IPS DF 4.7 (cell line): ENCODE measurements around the gene GRK4.
"Not testable (repeated sequence)": the region's sequence is repeated elsewhere in the genome, so short reads cannot be mapped to it uniquely, and the experiment has no call there.

ENCODE experiments used
- DNase-seq: peaks from one replicate; pipeline ENCODE4 v3.0.0-alpha.2; 2013; ENCODE audit warnings: low spot score; ENCODE audit errors: extremely low read depth

Gene GRK4

DNA sequence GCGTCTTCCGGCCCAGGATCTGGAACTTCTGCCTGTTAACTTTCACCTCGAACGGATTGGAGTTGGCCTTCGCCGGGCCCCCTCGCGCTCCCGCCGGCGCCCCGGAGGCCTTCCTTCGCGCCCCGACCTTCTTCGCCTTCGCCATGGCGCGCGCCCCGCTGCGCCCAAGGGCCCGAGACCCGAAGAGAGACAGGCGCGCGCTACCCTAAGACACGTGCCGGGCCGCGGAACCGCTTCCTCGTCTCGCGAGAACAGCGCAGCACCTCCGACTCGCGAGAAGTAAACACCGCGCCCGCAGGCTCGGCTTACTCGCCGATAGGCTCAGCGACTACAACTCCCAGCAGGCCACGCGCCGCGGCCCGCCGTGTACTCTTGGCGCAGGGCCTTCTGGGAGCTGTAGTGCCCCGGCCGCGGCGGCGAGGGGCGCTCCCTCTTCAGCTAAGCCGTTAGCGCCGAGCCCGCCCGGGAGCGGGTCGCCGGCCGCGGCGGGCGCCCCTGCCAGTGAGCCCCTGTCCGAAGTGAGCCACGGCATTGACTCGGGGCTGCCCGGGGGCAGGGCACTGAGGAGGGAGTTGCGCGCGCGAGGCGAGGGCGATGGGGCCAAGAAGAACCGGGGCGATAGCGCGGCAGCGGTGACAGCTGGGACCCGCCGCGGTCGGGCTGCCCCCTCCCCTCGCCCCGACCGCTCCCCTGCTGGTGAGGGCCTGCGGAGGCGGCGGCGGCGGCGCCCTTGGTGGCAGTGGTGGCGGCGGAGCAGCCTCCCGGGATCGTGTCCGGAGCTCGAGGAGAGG, at the start of gene GRK4, which contains the start of gene NOP14:
Gene GRK4 (plus strand): TSS at position 397 of the 791 bp plus-strand sequence. CDS start 500 bp downstream, outside the sequence.
Gene NOP14 (minus strand): TSS at position 232 of the 791 bp plus-strand sequence. CDS start 87 bp downstream, at position 145.
- DNase-seq = peak; percentile 85

DNA sequence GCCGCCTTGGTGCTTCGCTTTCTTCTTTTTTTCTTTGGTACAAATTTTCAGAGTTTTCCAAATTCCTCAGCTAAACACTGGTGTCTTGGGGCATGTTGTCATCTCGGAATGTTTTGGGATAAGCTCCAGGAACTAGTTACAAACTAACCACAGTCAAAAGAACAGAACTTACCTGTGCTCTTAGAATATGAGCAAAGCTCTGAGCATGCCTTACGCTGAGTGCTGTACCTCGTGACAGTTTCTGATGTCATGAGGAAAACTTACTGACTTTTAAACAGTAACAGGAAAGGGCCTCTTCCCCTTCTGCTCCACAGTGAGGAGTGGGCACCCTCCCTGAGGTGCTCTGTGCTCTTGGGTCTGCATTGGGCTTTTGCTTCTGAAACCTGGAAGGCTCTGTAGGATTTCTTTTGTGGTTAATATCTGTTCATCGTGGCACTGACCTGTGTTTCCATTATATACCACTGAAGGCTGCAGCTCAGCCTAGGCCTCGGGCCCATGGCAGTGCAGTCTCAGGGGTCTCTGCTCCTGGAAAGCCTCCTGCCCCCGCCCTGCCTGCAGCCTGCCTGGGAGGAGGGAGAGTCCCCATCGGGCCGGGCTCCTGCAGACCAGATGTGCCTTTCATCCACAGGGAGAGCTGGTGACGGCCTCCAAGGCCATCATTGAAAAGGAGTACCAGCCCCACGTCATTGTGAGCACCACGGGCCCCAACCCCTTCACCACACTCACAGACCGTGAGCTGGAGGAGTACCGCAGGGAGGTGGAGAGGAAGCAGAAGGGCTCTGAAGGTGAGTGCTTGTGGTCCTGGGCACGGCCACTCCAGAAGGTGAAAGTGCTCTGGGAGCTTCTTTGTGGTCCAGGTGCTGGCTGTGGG, 48.9 kb upstream of the GRK4 start:
- no peak for DNase-seq

DNA sequence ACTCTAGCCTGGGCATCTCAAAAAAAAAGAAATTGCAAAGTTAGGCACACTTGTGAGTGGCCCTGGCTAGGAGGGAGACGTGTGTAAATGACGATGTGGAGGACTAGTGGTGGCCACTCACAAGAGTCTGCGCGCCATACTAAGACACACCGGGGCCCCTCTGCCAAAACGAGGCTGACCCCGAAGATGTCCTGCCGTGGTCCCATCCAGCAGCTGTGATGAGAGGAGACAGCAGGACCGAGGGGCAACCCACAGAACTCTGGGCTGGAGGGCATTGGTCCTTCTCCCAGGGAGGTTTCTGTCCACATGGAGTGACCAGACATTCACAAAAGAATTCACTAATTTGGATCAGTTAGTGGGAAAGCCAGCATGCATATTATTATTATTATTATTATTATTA, 47.6 kb upstream of the GRK4 start:
- no peak for DNase-seq

DNA sequence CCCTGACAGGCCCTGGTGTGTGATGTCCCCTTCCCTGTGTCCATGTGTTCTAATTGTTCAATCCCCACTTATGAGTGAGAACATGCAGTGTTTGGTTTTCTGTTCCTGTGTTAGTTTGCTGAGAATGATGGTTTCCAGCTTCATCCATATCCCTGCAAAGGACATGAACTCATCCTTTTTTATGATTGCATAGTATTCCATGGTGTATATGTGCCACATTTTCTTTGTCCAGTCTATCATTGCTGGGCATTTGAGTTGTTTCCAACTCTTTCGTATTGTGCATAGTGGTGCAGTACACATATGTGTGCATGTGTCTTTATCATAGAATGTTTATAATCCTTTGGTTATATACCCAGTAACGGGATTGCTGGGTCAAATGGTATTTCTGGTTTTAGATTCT, 46.7 kb upstream of the GRK4 start:
- DNase-seq = not testable (repeated sequence)

GRCh38 chr4:2918300-2918699, 45.1 kb upstream of the GRK4 start:
- not testable (repeated sequence) for DNase-seq

DNA sequence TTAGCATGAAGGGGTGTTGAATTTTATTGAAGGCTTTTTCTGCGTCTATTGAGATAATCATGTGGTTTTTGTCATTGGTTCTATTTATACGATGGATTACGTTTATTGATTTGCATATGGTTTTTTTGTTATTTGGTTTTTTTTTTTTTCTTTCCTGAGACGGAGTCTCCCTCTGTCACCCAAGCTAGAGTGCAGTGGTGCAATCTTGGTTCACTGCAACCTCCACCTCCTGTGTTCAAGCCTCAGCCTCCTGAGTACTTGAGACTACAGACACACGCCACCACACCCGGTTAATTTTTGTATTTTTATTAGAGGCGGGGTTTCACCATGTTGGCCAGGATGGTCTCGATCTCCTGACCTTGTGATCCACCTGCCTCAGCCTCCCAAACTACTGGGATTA, 44.7 kb upstream of the GRK4 start:
- DNase-seq = not testable (repeated sequence)

GRCh38 chr4:2922453-2923101, 40.8 kb upstream of the GRK4 start:
- DNase-seq = peak; percentile 28

- DNase-seq = no peak
Observed at GRCh38 chr4:2923141-2923551, 40.2 kb upstream of the GRK4 start.

GRCh38 chr4:2923668-2924173, 39.6 kb upstream of the GRK4 start:
- no peak for DNase-seq

DNA sequence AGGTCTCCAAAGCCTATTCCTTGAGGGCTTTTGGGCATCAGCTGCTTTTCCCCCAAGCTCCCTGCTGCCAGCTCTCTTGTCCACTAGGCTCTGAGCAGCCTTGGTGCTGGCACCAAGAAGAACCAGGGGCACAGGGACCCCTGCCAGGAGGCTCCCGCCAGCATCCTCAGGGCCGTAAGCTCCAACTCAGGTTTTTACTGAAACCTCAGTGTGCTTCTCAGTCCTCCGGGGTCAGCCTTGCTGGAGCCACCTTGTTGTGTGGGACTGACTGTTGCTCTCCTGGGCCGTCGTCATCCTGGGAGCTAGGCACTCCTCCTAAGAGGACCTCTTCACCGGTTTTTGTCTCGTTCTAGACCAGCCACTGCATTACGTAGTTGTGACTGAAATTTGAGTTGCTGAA, 39.1 kb upstream of the GRK4 start:
- no peak for DNase-seq

DNA sequence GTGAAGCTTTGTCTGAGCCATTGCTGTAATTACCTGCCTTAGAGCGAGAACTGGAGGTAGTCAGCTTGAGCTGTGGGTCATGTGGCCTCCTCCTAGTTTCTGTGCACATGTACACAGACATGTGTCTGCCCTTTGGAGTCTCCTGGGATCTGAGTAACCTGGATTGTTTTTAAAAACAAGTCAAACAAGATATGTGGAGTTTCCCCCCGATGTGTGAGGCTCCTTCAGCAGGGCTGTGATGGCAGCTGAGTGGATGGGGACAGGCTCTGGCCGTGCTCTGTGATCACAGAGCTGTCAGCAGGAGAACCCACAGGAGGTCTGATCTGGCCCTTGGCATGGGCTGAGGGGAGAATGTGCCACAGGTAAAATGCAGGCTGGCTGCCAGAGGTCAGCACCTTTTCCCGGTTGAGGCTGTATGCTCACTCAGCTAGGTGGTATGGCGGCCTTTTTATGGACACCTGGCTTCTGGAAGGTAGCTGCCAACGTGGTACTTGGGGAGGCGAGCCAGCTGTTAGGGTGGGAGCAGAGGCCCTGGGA, 38.5 kb upstream of the GRK4 start:
- DNase-seq = no peak

DNA sequence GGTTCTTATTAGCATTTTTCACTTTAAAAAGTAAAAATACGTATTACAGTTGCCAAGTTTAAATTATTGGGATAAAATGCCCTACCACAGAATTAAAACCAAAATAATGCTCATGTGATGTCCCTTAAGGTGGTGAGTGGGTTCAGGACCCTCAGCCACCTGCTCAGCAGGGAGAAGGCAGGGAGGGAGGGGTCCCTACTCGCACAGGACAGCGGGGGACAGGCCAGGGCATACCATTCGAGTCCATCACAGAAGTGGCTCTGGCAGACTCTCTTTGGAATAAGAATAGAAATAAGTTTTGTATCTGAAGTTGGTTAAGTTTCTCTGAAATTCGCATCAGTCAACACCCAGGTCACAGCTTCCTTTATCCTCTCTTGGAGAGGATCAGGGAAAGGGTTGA, 37.9 kb upstream of the GRK4 start:
- DNase-seq = no peak

GRCh38 chr4:2925931-2926860, 37.2 kb upstream of the GRK4 start:
- DNase-seq = no peak

GRCh38 chr4:2927016-2927695, 36.2 kb upstream of the GRK4 start:
- no peak for DNase-seq

DNA sequence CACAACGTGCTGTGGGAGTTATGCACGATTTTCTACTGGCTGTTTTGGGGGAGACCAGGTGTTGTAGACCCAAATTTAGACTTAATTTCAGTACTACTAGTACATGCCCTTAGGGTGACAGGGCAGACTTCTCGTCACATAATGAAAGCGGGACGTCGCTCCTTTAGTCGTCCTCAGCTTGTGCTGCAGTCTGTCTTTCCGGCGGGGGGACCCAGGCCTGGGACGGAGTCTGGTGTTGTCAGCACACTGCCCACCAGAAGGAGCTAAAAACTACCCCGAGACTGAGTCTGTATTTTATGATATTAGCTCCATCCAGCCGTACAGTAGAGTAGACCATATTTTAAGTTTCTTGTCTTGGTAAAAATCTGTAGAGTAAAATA, 35.7 kb upstream of the GRK4 start:
- DNase-seq = no peak

- no peak for DNase-seq
Observed at GRCh38 chr4:2928242-2929176, 34.9 kb upstream of the GRK4 start.

- no peak for DNase-seq
Observed at GRCh38 chr4:2929469-2929868, 33.9 kb upstream of the GRK4 start.

GRCh38 chr4:2930135-2930757, 33.1 kb upstream of the GRK4 start:
- no peak for DNase-seq
